Measurements from ENCODE around the gene WNT2.
"Not testable (repeated sequence)": the region's sequence is repeated elsewhere in the genome, so short reads cannot be mapped to it uniquely, and the experiment has no call there.

WNT2 gene

GRCh38 chr7:117262546-117262945 is 60.3 kb downstream of the WNT2 start:
- no peak for DNase-seq (ENCODE audit: low read depth in 2 of 2)

- no peak for DNase-seq (ENCODE audit: low read depth in 2 of 2)
These were observed 63.2 kb downstream of the WNT2 start for GRCh38 chr7:117259615-117260014.

DNA sequence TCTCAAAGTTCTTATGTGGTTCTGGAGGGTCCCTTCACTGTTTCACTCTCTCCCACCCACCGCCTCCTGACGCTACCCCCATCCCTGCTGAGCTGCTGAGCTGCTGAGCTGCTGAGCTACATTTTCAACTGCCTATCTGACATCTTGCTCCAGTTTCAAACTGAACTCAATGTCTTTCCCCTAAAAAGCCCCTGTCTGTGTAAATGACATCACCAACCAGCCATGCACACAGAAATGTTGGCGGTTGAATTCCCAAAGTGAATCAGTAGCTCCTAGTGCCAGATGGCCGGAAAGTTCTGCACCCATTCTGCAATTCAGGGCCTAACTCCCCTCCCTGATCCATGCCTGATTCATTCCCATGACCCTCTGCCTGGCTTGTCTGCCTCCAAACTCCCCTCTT is 71.2 kb downstream of the WNT2 start:
- DNase-seq (ENCODE audit: low read depth in 2 of 2), result no peak

DNA sequence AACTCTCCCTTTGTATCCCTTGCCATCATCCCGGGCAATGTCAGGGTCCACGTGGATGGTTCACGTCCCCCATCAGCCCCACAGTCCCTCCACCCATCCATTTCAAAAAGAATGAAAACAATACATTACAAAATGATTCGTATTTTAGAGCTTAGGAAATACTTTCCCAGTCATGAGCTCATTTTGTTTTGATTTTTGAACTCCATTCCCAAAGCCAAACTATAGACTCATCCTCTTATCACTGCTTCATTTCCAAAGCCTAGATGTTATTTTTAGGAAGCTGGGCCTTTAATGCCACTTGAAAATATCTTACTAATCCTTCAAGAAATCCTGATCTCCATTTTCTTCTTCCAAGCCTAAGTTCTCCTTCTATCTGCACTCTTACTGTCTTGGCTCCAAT is 72.1 kb downstream of the WNT2 start:
- DNase-seq (ENCODE audit: low read depth in 2 of 2), result no peak

DNA sequence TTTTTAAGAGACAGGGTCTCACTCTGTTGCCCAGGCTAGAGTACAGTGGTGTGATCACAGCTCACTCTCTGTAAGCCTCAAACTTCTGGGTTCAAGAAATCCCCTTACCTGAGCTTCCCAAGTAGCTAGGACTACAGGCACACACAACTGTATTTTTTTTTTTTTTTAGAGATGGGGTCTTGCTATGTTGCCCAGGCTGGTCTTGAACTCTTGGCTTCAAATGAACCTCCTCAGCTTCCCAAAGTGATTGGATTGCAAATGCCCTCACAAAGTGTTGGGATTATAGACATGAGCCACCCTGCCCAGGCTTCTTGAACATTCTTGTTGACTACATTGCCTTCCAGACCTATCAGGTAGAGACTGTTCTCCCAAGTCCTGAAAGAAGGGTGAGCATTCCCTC is 72.6 kb downstream of the WNT2 start:
- DNase-seq (ENCODE audit: low read depth in 2 of 2), result no peak

DNA sequence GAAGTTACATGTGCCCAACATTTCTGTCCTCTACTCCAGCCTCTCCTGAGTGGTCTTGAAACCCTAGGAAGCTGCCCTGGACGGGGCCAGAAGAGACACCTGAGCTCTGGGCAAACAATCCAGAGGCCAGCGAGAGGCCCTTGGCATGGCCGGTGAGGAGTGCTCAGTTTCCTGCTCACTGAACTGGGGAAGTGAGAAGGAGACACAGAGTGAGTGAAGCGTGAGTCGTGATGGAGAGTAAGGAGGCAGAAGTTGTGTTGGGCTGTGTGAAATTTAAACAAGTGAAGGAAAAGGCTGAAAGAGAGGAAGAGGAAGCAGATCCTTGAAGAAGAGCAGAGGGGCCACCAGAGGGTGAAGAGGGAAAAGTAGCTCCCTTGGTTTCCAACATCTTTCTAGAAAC is 73.2 kb downstream of the WNT2 start:
- DNase-seq (ENCODE audit: low read depth in 2 of 2), result no peak

GRCh38 chr7:117248829-117249228 is 74.0 kb downstream of the WNT2 start:
- DNase-seq (ENCODE audit: low read depth in 2 of 2), result no peak

DNA sequence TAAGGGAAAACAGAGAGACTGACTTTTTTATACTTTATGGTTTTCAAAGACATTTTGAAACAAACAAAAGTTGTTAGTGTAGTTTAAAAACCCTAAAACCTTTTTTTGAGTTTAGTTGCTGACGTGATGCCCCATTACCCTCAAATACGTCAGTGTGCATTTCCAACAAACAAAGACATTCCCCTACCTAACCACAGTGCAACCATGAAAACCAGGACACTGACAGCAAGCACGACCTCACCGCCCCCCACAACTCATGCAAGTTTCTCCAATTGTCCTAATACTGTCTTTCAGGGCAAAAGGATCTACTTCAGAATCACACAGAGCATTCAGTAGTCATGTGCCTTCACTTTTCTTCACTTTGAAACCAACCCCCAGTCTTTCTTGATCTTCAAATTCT is 75.0 kb downstream of the WNT2 start:
- DNase-seq (ENCODE audit: low read depth in 2 of 2), result no peak

- DNase-seq (ENCODE audit: low read depth in 2 of 2), result not testable (repeated sequence)
These were observed 77.2 kb downstream of the WNT2 start for GRCh38 chr7:117245703-117246102.

DNA sequence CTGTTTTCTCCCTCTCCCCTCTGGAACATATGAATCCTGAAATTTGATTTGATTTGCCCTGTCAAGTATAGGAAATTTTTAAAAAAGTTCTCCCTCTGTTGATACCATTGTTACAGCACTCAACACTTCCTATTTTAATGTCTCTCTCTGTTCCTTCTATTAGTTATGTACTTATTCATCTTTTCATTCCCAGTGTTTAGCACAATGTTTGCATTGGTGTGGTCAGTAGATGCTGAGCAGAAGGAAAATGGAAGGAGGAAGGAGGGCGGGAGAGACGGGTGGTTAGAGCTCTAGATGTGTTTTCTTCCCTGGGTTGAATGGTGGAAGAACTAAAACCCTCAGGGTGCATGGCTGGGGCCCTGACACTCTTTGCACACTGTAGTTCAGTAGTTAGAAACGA is 79.5 kb downstream of the WNT2 start:
- DNase-seq (ENCODE audit: low read depth in 2 of 2), result no peak

DNA sequence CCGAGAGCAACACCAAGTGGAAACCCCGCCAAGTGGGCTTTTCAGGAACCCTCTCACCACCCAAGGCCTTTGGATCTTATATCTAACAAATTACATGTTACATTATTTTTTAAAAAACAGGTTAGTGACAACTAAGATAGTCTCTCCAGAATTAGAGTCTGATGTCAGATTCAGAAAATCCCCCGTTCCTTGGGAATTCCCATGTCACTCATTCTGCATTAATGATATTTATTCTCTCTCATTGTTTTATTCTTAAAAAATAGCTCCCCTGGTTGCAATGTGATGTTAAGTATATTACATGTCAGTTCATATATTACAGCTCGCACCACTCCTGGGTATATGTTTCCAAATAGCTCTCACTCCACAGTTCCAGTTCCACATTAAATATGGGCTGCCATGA is 81.8 kb downstream of the WNT2 start:
- DNase-seq (ENCODE audit: low read depth in 2 of 2), result no peak

GRCh38 chr7:117238937-117239336 is 83.9 kb downstream of the WNT2 start:
- no peak for DNase-seq (ENCODE audit: low read depth in 2 of 2)

GRCh38 chr7:117238472-117238871 is 84.4 kb downstream of the WNT2 start:
- DNase-seq (ENCODE audit: low read depth in 2 of 2), result no peak

DNA sequence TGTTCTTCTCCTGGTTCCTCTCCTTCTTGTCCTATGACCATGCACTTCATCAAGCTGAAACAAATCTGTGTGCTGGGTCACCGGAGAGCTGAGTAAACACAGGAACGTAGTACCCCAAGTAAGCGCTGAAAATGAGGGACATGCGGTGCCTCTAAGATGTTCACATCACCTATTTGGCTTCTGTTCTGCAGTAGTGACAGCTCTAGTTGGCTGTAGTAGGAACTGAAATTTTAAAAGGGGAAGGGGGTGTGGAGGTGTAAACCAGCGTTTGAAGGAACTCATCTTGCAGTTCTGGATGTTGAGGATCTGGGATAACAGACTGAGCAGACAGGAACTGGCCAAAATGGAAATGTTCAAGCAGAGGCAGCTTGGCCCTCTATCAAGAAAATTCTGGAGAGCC is 85.2 kb downstream of the WNT2 start:
- DNase-seq (ENCODE audit: low read depth in 2 of 2), result no peak

- no peak for DNase-seq (ENCODE audit: low read depth in 2 of 2)
These were observed 91.9 kb downstream of the WNT2 start for GRCh38 chr7:117231047-117231359.

GRCh38 chr7:117230276-117231046 is 92.4 kb downstream of the WNT2 start:
- DNase-seq (ENCODE audit: low read depth in 2 of 2), result no peak

- DNase-seq (ENCODE audit: low read depth in 2 of 2), result no peak
These were observed 93.5 kb downstream of the WNT2 start for GRCh38 chr7:117229350-117229749.

- DNase-seq (ENCODE audit: low read depth in 2 of 2), result no peak
These were observed 95.8 kb downstream of the WNT2 start for GRCh38 chr7:117227091-117227490.

- no peak for DNase-seq (ENCODE audit: low read depth in 2 of 2)
These were observed 97.3 kb downstream of the WNT2 start for GRCh38 chr7:117225536-117225935.

Measured in stimulated activated CD4-positive, alpha-beta T cell treated with anti-CD3 and anti-CD28 coated beads, Interleukin-1b, Interleukin-23, amount 100 ng/mL, for 1 hour (primary cell).